GM23338 (cell line): ENCODE data around the gene BCAS1. TPM values are rescaled to one million over a fixed set of nuclear protein-coding genes. Genes with fewer than 3 reads are reported as not detected.

Source experiments
- ATAC-seq: fragments of 200-7000 bp; cut with Tn5 transposase; 3 replicates; pipeline ENCODE4 v1.9.1; 2020
- DNase-seq: peaks from one replicate; pipeline ENCODE4 v3.0.0-alpha.2; 2015; ENCODE audit warnings: low spot score
- H2AFZ ChIP-seq: fragments of 200-600 bp; sonication (generic); 2 replicates; pipeline ENCODE4 v1.8.0; 2016; ENCODE audit warnings: antibody characterized with exemption, mild to moderate bottlenecking, moderate library complexity
- H3F3A ChIP-seq: fragments of 200-600 bp; sonication (generic); replicated peaks from 2 replicates; pipeline ENCODE4 v1.8.0; 2017; ENCODE audit warnings: antibody characterized with exemption, mixed run types, low read depth
- H3K27ac ChIP-seq: fragments of 200-600 bp; sonication (generic); 2 replicates; pipeline ENCODE4 v1.6.1; 2016; ENCODE audit warnings: low read depth
- H3K27me3 ChIP-seq: fragments of 200-600 bp; sonication (generic); 2 replicates; pipeline ENCODE4 v1.8.0; 2016; ENCODE audit warnings: mild to moderate bottlenecking, mixed run types, moderate library complexity; ENCODE audit not compliant: insufficient read depth
- H3K36me3 ChIP-seq: fragments of 200-600 bp; sonication (generic); 2 replicates; pipeline ENCODE4 v1.8.0; 2016; ENCODE audit warnings: mild to moderate bottlenecking; ENCODE audit not compliant: insufficient read depth
- H3K4me1 ChIP-seq: fragments of 200-600 bp; sonication (generic); 2 replicates; pipeline ENCODE4 v1.8.0; 2016; ENCODE audit warnings: mild to moderate bottlenecking, moderate library complexity; ENCODE audit not compliant: insufficient read depth
- H3K4me2 ChIP-seq: fragments of 200-600 bp; sonication (generic); 2 replicates; pipeline ENCODE4 v1.7.1; 2017; ENCODE audit warnings: mixed run types
- H3K4me3 ChIP-seq: fragments of 200-600 bp; sonication (generic); 2 replicates; pipeline ENCODE4 v1.6.1; 2016; ENCODE audit warnings: mixed run types
- H3K79me2 ChIP-seq: fragments of 200-600 bp; sonication (generic); replicated peaks from 2 replicates; pipeline ENCODE4 v1.8.0; 2017; ENCODE audit warnings: mild to moderate bottlenecking; ENCODE audit not compliant: insufficient read depth
- H3K9me2 ChIP-seq: fragments of 200-600 bp; sonication (generic); 2 replicates; pipeline ENCODE4 v1.8.0; 2017; ENCODE audit not compliant: insufficient read depth
- H4K20me1 ChIP-seq: fragments of 200-600 bp; sonication (generic); replicated peaks from 2 replicates; pipeline ENCODE4 v1.8.0; 2017; ENCODE audit warnings: mild to moderate bottlenecking; ENCODE audit not compliant: insufficient read depth
- H3K27ac Mint-ChIP-seq: 2 replicates; pipeline ENCODE4 v1.8.0; 2020; ENCODE audit warnings: inconsistent platforms, mild to moderate bottlenecking, moderate library complexity, mixed read lengths
- H3K27me3 Mint-ChIP-seq: 3 replicates; pipeline ENCODE4 v1.8.0; 2022; ENCODE audit warnings: low read depth, mild to moderate bottlenecking, moderate library complexity, mixed read lengths, inconsistent platforms; ENCODE audit not compliant: insufficient read depth, poor library complexity
- H3K36me3 Mint-ChIP-seq: 3 replicates; pipeline ENCODE4 v1.8.0; 2021; ENCODE audit warnings: low read depth, mild to moderate bottlenecking, inconsistent platforms, moderate library complexity, mixed read lengths
- H3K4me1 Mint-ChIP-seq: 3 replicates; pipeline ENCODE4 v1.8.0; 2020; ENCODE audit warnings: mild to moderate bottlenecking, inconsistent platforms, mixed read lengths
- H3K4me3 Mint-ChIP-seq: 3 replicates; pipeline ENCODE4 v1.8.0; 2021; ENCODE audit warnings: moderate library complexity, mild to moderate bottlenecking, inconsistent platforms, mixed read lengths
- H3K9me3 Mint-ChIP-seq: 3 replicates; pipeline ENCODE4 v1.8.0; 2020; ENCODE audit warnings: moderate library complexity, mild to moderate bottlenecking, inconsistent platforms, mixed read lengths
- CREB1 ChIP-seq: fragments of 250-450 bp; sonication (Bioruptor Pico); IDR thresholded peaks from 2 replicates; pipeline ENCODE4 v1.5.0; 2020; ENCODE audit warnings: low read depth, mild to moderate bottlenecking, moderate library complexity
- CTCF ChIP-seq, 2 experiments: fragments of 200-600 bp in 1 of 2; sonication (generic) in 1 of 2; conservative IDR thresholded peaks; 2 replicates each; pipeline versions ENCODE4 v1.5.1 to v1.6.1; 2016 to 2017; ENCODE audit warnings: antibody characterized with exemption in 2 of 2, low read depth in 2 of 2, mild to moderate bottlenecking in 2 of 2, moderate library complexity in 1 of 2
- ETS1 ChIP-seq: IDR thresholded peaks from 2 replicates; pipeline ENCODE4 v1.6.1; 2016; ENCODE audit warnings: antibody characterized with exemption
- EZH2 ChIP-seq: fragments of 200-600 bp; sonication (generic); IDR thresholded peaks from one replicate; pipeline ENCODE4 v1.8.0; 2017; ENCODE audit warnings: antibody characterized with exemption, mild to moderate bottlenecking, low read depth; ENCODE audit not compliant: unreplicated experiment
- EZH2phosphoT487 ChIP-seq: fragments of 200-600 bp; sonication (generic); IDR thresholded peaks from one replicate; pipeline ENCODE4 v1.8.1; 2018; ENCODE audit warnings: antibody characterized with exemption; ENCODE audit not compliant: unreplicated experiment
- JUNB ChIP-seq: IDR thresholded peaks from one replicate; pipeline ENCODE4 v1.6.1; 2016; ENCODE audit warnings: antibody characterized with exemption; ENCODE audit not compliant: unreplicated experiment
- NANOG ChIP-seq: IDR thresholded peaks from 2 replicates; pipeline ENCODE4 v1.6.1; 2016; ENCODE audit warnings: antibody characterized with exemption, borderline replicate concordance
- POLR2AphosphoS5 ChIP-seq: IDR thresholded peaks from 2 replicates; pipeline ENCODE4 v1.6.1; 2016; ENCODE audit warnings: antibody characterized with exemption, low read depth
- REST ChIP-seq: IDR thresholded peaks from one replicate; pipeline ENCODE4 v1.6.1; 2018; ENCODE audit warnings: antibody characterized with exemption; ENCODE audit not compliant: unreplicated experiment
- STAT1 ChIP-seq: IDR thresholded peaks from one replicate; pipeline ENCODE4 v1.6.1; 2016; ENCODE audit warnings: antibody characterized with exemption; ENCODE audit not compliant: unreplicated experiment
- ZNF114 ChIP-seq: fragments of 250-450 bp; sonication (Bioruptor Pico); IDR thresholded peaks from 2 replicates; pipeline ENCODE4 v1.5.0; 2020; ENCODE audit warnings: mild to moderate bottlenecking, moderate library complexity
- ZNF331 ChIP-seq: fragments of 250-450 bp; sonication (Bioruptor Pico); IDR thresholded peaks from 2 replicates; pipeline ENCODE4 v1.5.0; 2020; ENCODE audit warnings: low read depth, mild to moderate bottlenecking, moderate library complexity
- ZNF462 ChIP-seq: fragments of 250-450 bp; sonication (Bioruptor Pico); IDR thresholded peaks from 2 replicates; pipeline ENCODE4 v1.5.0; 2020; ENCODE audit warnings: mild to moderate bottlenecking, moderate library complexity
- polyA plus RNA-seq: library from polyadenylated mRNA; unstranded; fragments of >200 nt; fragmentation: Nextera tagmentation; extraction: Ambion mirVana; gene quantifications from 2 replicates; pipeline ENCODE4 v1.2.1, GENCODE V29; 2016
- total RNA-seq: library from RNA; depleted of rRNA; stranded (reverse); fragments of >200 nt; shearing (Covaris generic); gene quantifications from 2 replicates; pipeline ENCODE4 v1.2.3, GENCODE V29; 2014

Gene BCAS1
- total and polyA plus RNA-seq, 2 experiments from 2014 or later: 0.17 to 0.19 TPM

- H3K4me1 Mint-ChIP-seq: peaks cover 26% of the 10 kb centered on the region
- Histone ChIP-seq H3K27ac (no peak overlapping the region), H3K4me3 (no peak overlapping the region), H3K36me3 (no peaks in the 10 kb centered on the region), H4K20me1 (no peaks in the 10 kb centered on the region), H3K4me1 (peaks cover 24% of the 10 kb centered on the region), H3K27me3 (no peaks in the 10 kb centered on the region), H3F3A (no peaks in the 10 kb centered on the region), H3K9me2 (no peaks in the 10 kb centered on the region), H3K4me2 (no peak overlapping the region), H3K79me2 (no peaks in the 10 kb centered on the region), H2AFZ (no peak overlapping the region)
- no peak for TF ChIP-seq POLR2AphosphoS5
- no peak for TF ChIP-seq CTCF (conservative IDR thresholded peaks at IDR 0.05; ENCODE audit: low read depth in 2 of 2)
- no peak for TF ChIP-seq ETS1
- no peak for TF ChIP-seq JUNB
- no peak for TF ChIP-seq STAT1
- TF ChIP-seq ZNF331: no peak
- no peak for TF ChIP-seq NANOG
- TF ChIP-seq EZH2: no peak
- no peak for TF ChIP-seq ZNF114 (CRISPR knock-in tag)
- TF ChIP-seq EZH2phosphoT487: no peak
- no peak for TF ChIP-seq REST
- TF ChIP-seq CREB1 (CRISPR knock-in tag): no peak
- TF ChIP-seq ZNF462: no peak
- no peaks in the 10 kb centered on the region for H3K9me3 Mint-ChIP-seq
- no peak overlapping the region for H3K4me3 Mint-ChIP-seq
- H3K27me3 Mint-ChIP-seq: peaks cover 1% of the 10 kb centered on the region
- DNase-seq (no peak), ATAC-seq (no peak)
- H3K36me3 Mint-ChIP-seq: no peaks in the 10 kb centered on the region
- no peak overlapping the region for H3K27ac Mint-ChIP-seq
Measured at GRCh38 chr20:53946106-53946505, 124.3 kb downstream of the BCAS1 start.
